Hepatocyte (in vitro differentiated cells): ENCODE results near the gene DLG3.

Source experiments
- CTCF ChIP-seq: fragments of 200-600 bp; sonication (generic); IDR thresholded peaks from 2 replicates; pipeline ENCODE4 v1.5.1; 2016; ENCODE audit warnings: antibody characterized with exemption, mild to moderate bottlenecking; ENCODE audit not compliant: poor library complexity
- EZH2 ChIP-seq: fragments of 200-600 bp; sonication (generic); IDR thresholded peaks from 2 replicates; pipeline ENCODE4 v1.6.1; 2016; ENCODE audit warnings: antibody characterized with exemption, mild to moderate bottlenecking, borderline replicate concordance

DNA sequence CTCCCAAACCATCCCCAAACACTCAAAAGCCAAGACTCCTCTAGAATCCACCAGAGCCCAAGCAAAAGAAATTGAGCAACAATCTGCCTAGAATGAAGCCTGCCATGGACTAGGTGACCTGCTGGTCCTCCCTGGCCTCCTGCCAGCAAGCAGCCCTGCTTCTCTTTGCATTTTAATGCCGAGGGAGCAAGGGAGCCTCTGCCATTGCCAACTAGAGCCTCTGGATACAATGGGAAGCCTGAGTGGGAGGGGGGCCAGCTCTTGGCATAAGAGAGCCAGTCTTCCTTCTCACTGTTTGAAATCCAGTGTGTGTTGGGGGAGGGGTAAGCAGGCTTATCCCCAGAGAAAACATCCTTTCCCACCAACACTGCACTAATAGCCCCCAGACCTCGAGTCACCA, 23.0 kb upstream of the DLG3 start:
- TF ChIP-seq CTCF (no peak), EZH2 (no peak)
